ENCODE measurements around the gene CAMKK2.
"Not testable (repeated sequence)": the region's sequence is repeated elsewhere in the genome, so short reads cannot be mapped to it uniquely, and the experiment has no call there.

The CAMKK2 gene

GRCh38 chr12:121209624-121210572 is 86.6 kb downstream of the CAMKK2 start, which contains the start of gene P2RX4:
P2RX4 (plus strand) TSS chr12:121210129; CDS start chr12:121210165, 36 bp downstream.
- Histone ChIP-seq H3K4me1 (ENCODE audit: control insufficient read depth, low read length) (peaks cover 21% of the 10 kb centered on the region), H4K20me1 (ENCODE audit: control insufficient read depth, insufficient read depth, low read depth, low read length) (no peaks in the 10 kb centered on the region), H3K27ac (ENCODE audit: low read depth, low read length) (peak within 1 kb of the TSS; percentile 25; the same call in 1 of the 2 replicates)

GRCh38 chr12:121209221-121209620 is 87.3 kb downstream of the CAMKK2 start:
- H3K4me1 ChIP-seq (ENCODE audit: control insufficient read depth, low read length), result peaks cover 14% of the 10 kb centered on the region
- H4K20me1 ChIP-seq (ENCODE audit: control insufficient read depth, insufficient read depth, low read depth, low read length), result no peaks in the 10 kb centered on the region
- no peak overlapping the region for H3K27ac ChIP-seq (ENCODE audit: low read depth, low read length)
- 0 out of 2 replicates have a peak, but pooled peaks cover 3% of the 10 kb centered on the region for H3K27me3 ChIP-seq (ENCODE audit: control insufficient read depth, low read length)
- TF ChIP-seq CTCF (IDR thresholded peaks at IDR 0.05; ENCODE audit: low read depth, low read length, poor library complexity, severe bottlenecking), result no peak
- no peak for TF ChIP-seq EZH2phosphoT487 (IDR thresholded peaks at IDR 0.05; ENCODE audit: borderline replicate concordance, low read length)
- H3K4me2 ChIP-seq (ENCODE audit: low read length), result peak overlapping the region; percentile 76
- no peaks in the 10 kb centered on the region for H3K36me3 ChIP-seq (ENCODE audit: control insufficient read depth, low read length)
- peak overlapping the region; percentile 88 for H3K4me3 ChIP-seq (ENCODE audit: low read length)
- no peaks in the 10 kb centered on the region for H3F3A ChIP-seq (ENCODE audit: control insufficient read depth, insufficient read depth)
- H3K79me2 ChIP-seq (ENCODE audit: control insufficient read depth, low read length), result peaks cover 7% of the 10 kb centered on the region
- no peaks in the 10 kb centered on the region for H3K9me2 ChIP-seq (replicated peaks; ENCODE audit: control insufficient read depth, low read length)
- H3K9me3 ChIP-seq (ENCODE audit: control insufficient read depth, insufficient read depth, low read length), result no peaks in the 10 kb centered on the region

More at GRCh38 chr12:121209624-121210572, 86.6 kb downstream of the CAMKK2 start, which contains the start of gene P2RX4:
- H3K4me3 ChIP-seq (ENCODE audit: low read length), result peak within 1 kb of the TSS; percentile 88
- peak within 1 kb of the TSS; percentile 76 for H3K4me2 ChIP-seq (ENCODE audit: low read length)
- H3F3A ChIP-seq (ENCODE audit: control insufficient read depth, insufficient read depth), result no peaks in the 10 kb centered on the region
- H3K9me2 ChIP-seq (replicated peaks; ENCODE audit: control insufficient read depth, low read length), result no peaks in the 10 kb centered on the region
- peaks cover 7% of the 10 kb centered on the region for H3K79me2 ChIP-seq (ENCODE audit: control insufficient read depth, low read length)
- H3K36me3 ChIP-seq (ENCODE audit: control insufficient read depth, low read length), result no peaks in the 10 kb centered on the region
- no peaks in the 10 kb centered on the region for H3K9me3 ChIP-seq (ENCODE audit: control insufficient read depth, insufficient read depth, low read length)
- TF ChIP-seq EZH2phosphoT487 (IDR thresholded peaks at IDR 0.05; ENCODE audit: borderline replicate concordance, low read length) (no peak), CTCF (IDR thresholded peaks at IDR 0.05; ENCODE audit: low read depth, low read length, poor library complexity, severe bottlenecking) (peak; percentile 65)
- H3K27me3 ChIP-seq (ENCODE audit: control insufficient read depth, low read length), result 0 out of 2 replicates have a peak, but pooled peaks cover 3% of the 10 kb centered on the region

- not testable (repeated sequence) for H3K27ac ChIP-seq (ENCODE audit: low read depth, low read length); H3K36me3 ChIP-seq (ENCODE audit: control insufficient read depth, low read length); H3K9me3 ChIP-seq (ENCODE audit: control insufficient read depth, insufficient read depth, low read length); H3K9me2 ChIP-seq (replicated peaks; ENCODE audit: control insufficient read depth, low read length); H3K79me2 ChIP-seq (ENCODE audit: control insufficient read depth, low read length); H3K4me3 ChIP-seq (ENCODE audit: low read length); H4K20me1 ChIP-seq (ENCODE audit: control insufficient read depth, insufficient read depth, low read depth, low read length); H3K27me3 ChIP-seq (ENCODE audit: control insufficient read depth, low read length); H3K4me2 ChIP-seq (ENCODE audit: low read length); H3F3A ChIP-seq (ENCODE audit: control insufficient read depth, insufficient read depth)
- peaks cover 11% of the 10 kb centered on the region for H3K4me1 ChIP-seq (ENCODE audit: control insufficient read depth, low read length)
Observed at GRCh38 chr12:121208571-121208970, 87.9 kb downstream of the CAMKK2 start.

- no peaks in the 10 kb centered on the region for H4K20me1 ChIP-seq (ENCODE audit: control insufficient read depth, insufficient read depth, low read depth, low read length)
- no peak overlapping the region for H3K27ac ChIP-seq (ENCODE audit: low read depth, low read length)
- H3K4me3 ChIP-seq (ENCODE audit: low read length), result no peak overlapping the region
- H3K9me2 ChIP-seq (replicated peaks; ENCODE audit: control insufficient read depth, low read length), result no peaks in the 10 kb centered on the region
- no peaks in the 10 kb centered on the region for H3K9me3 ChIP-seq (ENCODE audit: control insufficient read depth, insufficient read depth, low read length)
- peaks cover 2% of the 10 kb centered on the region for H3K79me2 ChIP-seq (ENCODE audit: control insufficient read depth, low read length)
- no peak overlapping the region for H3K4me2 ChIP-seq (ENCODE audit: low read length)
- H3K27me3 ChIP-seq (ENCODE audit: control insufficient read depth, low read length), result peaks cover 3% of the 10 kb centered on the region; the same call in 1 of the 2 replicates
- H3K4me1 ChIP-seq (ENCODE audit: control insufficient read depth, low read length), result peaks cover 7% of the 10 kb centered on the region
- TF ChIP-seq CTCF (IDR thresholded peaks at IDR 0.05; ENCODE audit: low read depth, low read length, poor library complexity, severe bottlenecking) (no peak), EZH2phosphoT487 (IDR thresholded peaks at IDR 0.05; ENCODE audit: borderline replicate concordance, low read length) (no peak)
- no peaks in the 10 kb centered on the region for H3K36me3 ChIP-seq (ENCODE audit: control insufficient read depth, low read length)
- H3F3A ChIP-seq (ENCODE audit: control insufficient read depth, insufficient read depth), result no peaks in the 10 kb centered on the region
Observed at GRCh38 chr12:121205491-121205890, 91.0 kb downstream of the CAMKK2 start.

Data from DOHH2 (cell line).